GM18858 (cell line): ENCODE data around the gene CCDC3.

Experiments used
- ATAC-seq: cut with Tn5 transposase; IDR thresholded peaks from one replicate; pipeline ENCODE4 v1.9.1; 2021; ENCODE audit not compliant: unreplicated experiment

Gene CCDC3

GRCh38 chr10:12927896-12928295, 73.6 kb downstream of the CCDC3 start:
- ATAC-seq, result no peak

GRCh38 chr10:12925845-12926244, 75.7 kb downstream of the CCDC3 start:
- ATAC-seq, result no peak

- no peak for ATAC-seq
These were observed 76.6 kb downstream of the CCDC3 start for GRCh38 chr10:12924911-12925310.

GRCh38 chr10:12922117-12922900, 79.2 kb downstream of the CCDC3 start:
- ATAC-seq, result no peak

GRCh38 chr10:12921163-12921562, 80.3 kb downstream of the CCDC3 start:
- no peak for ATAC-seq

GRCh38 chr10:12919574-12919973, 81.9 kb downstream of the CCDC3 start:
- ATAC-seq, result no peak

- no peak for ATAC-seq
These were observed 84.9 kb downstream of the CCDC3 start for GRCh38 chr10:12916587-12916986.

- ATAC-seq, result no peak
These were observed 85.8 kb downstream of the CCDC3 start for GRCh38 chr10:12915637-12916168.

GRCh38 chr10:12914111-12914510, 87.4 kb downstream of the CCDC3 start:
- no peak for ATAC-seq

- no peak for ATAC-seq
These were observed 89.7 kb downstream of the CCDC3 start for GRCh38 chr10:12911795-12912194.

- ATAC-seq, result no peak
These were observed 90.7 kb downstream of the CCDC3 start for GRCh38 chr10:12910835-12911234.

- ATAC-seq, result no peak
These were observed 91.7 kb downstream of the CCDC3 start for GRCh38 chr10:12909836-12910185.

GRCh38 chr10:12909182-12909835, 92.2 kb downstream of the CCDC3 start:
- ATAC-seq, result no peak

- ATAC-seq, result no peak
These were observed 92.7 kb downstream of the CCDC3 start for GRCh38 chr10:12908773-12909172.

- no peak for ATAC-seq
These were observed 93.9 kb downstream of the CCDC3 start for GRCh38 chr10:12907656-12908055.

- ATAC-seq, result no peak
These were observed 95.4 kb downstream of the CCDC3 start for GRCh38 chr10:12906051-12906541.

- ATAC-seq, result no peak
These were observed 96.4 kb downstream of the CCDC3 start for GRCh38 chr10:12905067-12905466.

GRCh38 chr10:12902851-12903358, 98.6 kb downstream of the CCDC3 start:
- no peak for ATAC-seq

GRCh38 chr10:12902135-12902572, 99.4 kb downstream of the CCDC3 start:
- no peak for ATAC-seq

- ATAC-seq, result no peak
These were observed 102.0 kb downstream of the CCDC3 start for GRCh38 chr10:12899546-12899945.

- no peak for ATAC-seq
These were observed 103.2 kb downstream of the CCDC3 start for GRCh38 chr10:12898271-12898670.

GRCh38 chr10:12897278-12897677, 104.2 kb downstream of the CCDC3 start:
- no peak for ATAC-seq
